Right lobe of liver (tissue), 6 donors: ENCODE data around the gene RTP3. TPM values are rescaled to one million over a fixed set of nuclear protein-coding genes. Genes with fewer than 3 reads are reported as not detected.

Experiments
- ATAC-seq, 4 donors: fragments of 200-7000 bp; cut with Tn5 transposase; one replicate each; pipeline ENCODE4 v1.9.1; 2020; ENCODE audit warnings: mild to moderate bottlenecking in 4 of 4, moderate library complexity in 4 of 4
- DNase-seq, 3 donors: peaks; one replicate each; pipeline ENCODE4 v3.0.0-alpha.2; 2020
- H3K27ac ChIP-seq, 3 donors: fragments of 200-600 bp; one replicate each; pipeline ENCODE4 v1.8.0; 2022
- H3K27me3 ChIP-seq, 2 donors: fragments of 200-600 bp; one replicate each; pipeline ENCODE4 v1.8.0; 2022
- H3K36me3 ChIP-seq, 4 donors: fragments of 200-600 bp; sonication (generic) in 1 of 4; one replicate each; pipeline versions ENCODE4 v1.5.1 to v1.8.0; 2017 to 2022; ENCODE audit warnings: control low read depth in 1 of 4
- H3K4me1 ChIP-seq, 4 donors: fragments of 200-600 bp; sonication (generic) in 1 of 4; one replicate each; pipeline versions ENCODE4 v1.5.1 to v1.8.0; 2017 to 2022; ENCODE audit warnings: control low read depth in 1 of 4
- H3K4me3 ChIP-seq, 3 donors: fragments of 200-600 bp; one replicate each; pipeline ENCODE4 v1.8.0; 2022
- H3K9me3 ChIP-seq, 4 donors: fragments of 200-600 bp; sonication (generic) in 1 of 4; one replicate each; pipeline versions ENCODE4 v1.5.1 to v1.8.0; 2017 to 2022; ENCODE audit warnings: control low read depth in 1 of 4
- POLR2A ChIP-seq: fragments of 450-650 bp; IDR thresholded peaks from one replicate; pipeline ENCODE4 v1.6.1; 2017; ENCODE audit warnings: antibody characterized with exemption, mild to moderate bottlenecking
- WGBS: methylation state at CpG from one replicate; pipeline ENCODE4 v1.1.6; 2018; ENCODE audit warnings: low coverage, low lambda C conversion rate; ENCODE audit not compliant: insufficient coverage; ENCODE audit errors: missing lambda C conversion rate; 5-methylcytosine and 5-hydroxymethylcytosine counted together
- intact Hi-C, 2 donors: fragments of 100-400 bp; cut with DNase I; formaldehyde crosslinking; loops; one replicate each; pipeline versions ENCODE4 v1.11.2 to v1.14.1; 2022
- total RNA-seq, 6 experiments: library from RNA; depleted of rRNA in 2 of 6; stranded (reverse); fragments of >200 nt in 2 of 6; fragmentation: NEBNext Ultra II Directional in 3 of 6; extraction: Animal tissue kit (Norgen Biotek cat#: 25700) in 3 of 6; gene quantifications; one replicate each; pipeline versions ENCODE4 v1.1.0 to v1.2.4, GENCODE V29; 2016 to 2023
- TF ChIP-seq, protein P1 (sequence below), 4 donors: fragments of 200-600 bp in 3 of 4; fragments of 450-650 bp in 1 of 4; IDR thresholded peaks; one replicate each; pipeline versions ENCODE4 v1.5.1 to v1.8.0; 2016 to 2022; ENCODE audit warnings: antibody characterized with exemption in 4 of 4, mild to moderate bottlenecking in 2 of 4
- donor health status: DM: no; HTN: yes; CAD: no.
- donor health status: DM: no; HTN: no; CAD: no.
- donor health status: DM: no; HTN: no; CAD: no.
- donor health status: DM: no; HTN: yes; CAD: no.
- donor health status: DM: no; HTN: yes; CAD: no.

RTP3 gene
- total RNA-seq, 6 experiments from 2014 or later: 12.2 to 29.0 (median 20.9) TPM

DNA sequence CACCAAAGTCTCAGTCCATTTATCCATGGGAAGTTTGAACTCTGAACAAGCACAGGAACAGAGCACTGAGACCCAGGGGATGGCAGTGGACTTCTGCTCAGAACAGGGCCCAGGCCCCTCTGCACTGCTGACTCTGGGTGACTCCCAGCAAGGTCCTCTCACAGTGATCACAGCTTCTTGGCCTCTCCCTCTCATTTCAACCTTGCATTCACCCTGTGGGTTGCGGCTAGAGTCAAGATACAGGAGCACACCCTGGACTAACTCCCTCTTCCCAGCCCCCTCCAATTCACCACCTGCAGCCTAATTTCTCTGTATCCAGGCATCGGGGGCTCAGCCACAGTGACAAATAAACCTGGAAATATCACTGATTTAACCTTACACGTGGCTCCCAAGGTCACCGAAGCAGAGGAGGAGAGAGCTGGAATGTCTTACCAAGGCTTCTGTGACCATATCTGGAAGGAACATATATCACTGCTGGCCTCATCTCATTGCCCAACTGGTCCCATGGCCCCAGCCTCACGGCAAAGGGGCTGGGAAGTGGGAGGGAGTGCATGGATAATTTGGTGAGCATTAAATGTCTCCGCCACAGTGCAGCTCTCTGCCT lies 1.2 kb downstream of the RTP3 start:
- ATAC-seq: peak in 2 of 4 donors; percentile 2 to 8
- TF ChIP-seq, protein P1, sequence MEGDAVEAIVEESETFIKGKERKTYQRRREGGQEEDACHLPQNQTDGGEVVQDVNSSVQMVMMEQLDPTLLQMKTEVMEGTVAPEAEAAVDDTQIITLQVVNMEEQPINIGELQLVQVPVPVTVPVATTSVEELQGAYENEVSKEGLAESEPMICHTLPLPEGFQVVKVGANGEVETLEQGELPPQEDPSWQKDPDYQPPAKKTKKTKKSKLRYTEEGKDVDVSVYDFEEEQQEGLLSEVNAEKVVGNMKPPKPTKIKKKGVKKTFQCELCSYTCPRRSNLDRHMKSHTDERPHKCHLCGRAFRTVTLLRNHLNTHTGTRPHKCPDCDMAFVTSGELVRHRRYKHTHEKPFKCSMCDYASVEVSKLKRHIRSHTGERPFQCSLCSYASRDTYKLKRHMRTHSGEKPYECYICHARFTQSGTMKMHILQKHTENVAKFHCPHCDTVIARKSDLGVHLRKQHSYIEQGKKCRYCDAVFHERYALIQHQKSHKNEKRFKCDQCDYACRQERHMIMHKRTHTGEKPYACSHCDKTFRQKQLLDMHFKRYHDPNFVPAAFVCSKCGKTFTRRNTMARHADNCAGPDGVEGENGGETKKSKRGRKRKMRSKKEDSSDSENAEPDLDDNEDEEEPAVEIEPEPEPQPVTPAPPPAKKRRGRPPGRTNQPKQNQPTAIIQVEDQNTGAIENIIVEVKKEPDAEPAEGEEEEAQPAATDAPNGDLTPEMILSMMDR (IDR thresholded peaks at IDR 0.05): no peak
- TF ChIP-seq POLR2A: no peak
- intact Hi-C loops: no loop called here
- Histone ChIP-seq H3K27me3 (no peaks in the 10 kb centered on the region), H3K27ac (peak overlapping the region; percentile 37 to 76 (median 60)), H3K4me3 (peak overlapping the region; percentile 46 to 79 (median 70)), H3K36me3 (no peaks in the 10 kb centered on the region), H3K4me1 (peaks cover 0 to 52% (median 17%) of the 10 kb centered on the region in 4 donors), H3K9me3 (no peaks in the 10 kb centered on the region)
- no peak for DNase-seq
- 25% methylated on average over 6 of the region's 6 CpGs for WGBS

DNA sequence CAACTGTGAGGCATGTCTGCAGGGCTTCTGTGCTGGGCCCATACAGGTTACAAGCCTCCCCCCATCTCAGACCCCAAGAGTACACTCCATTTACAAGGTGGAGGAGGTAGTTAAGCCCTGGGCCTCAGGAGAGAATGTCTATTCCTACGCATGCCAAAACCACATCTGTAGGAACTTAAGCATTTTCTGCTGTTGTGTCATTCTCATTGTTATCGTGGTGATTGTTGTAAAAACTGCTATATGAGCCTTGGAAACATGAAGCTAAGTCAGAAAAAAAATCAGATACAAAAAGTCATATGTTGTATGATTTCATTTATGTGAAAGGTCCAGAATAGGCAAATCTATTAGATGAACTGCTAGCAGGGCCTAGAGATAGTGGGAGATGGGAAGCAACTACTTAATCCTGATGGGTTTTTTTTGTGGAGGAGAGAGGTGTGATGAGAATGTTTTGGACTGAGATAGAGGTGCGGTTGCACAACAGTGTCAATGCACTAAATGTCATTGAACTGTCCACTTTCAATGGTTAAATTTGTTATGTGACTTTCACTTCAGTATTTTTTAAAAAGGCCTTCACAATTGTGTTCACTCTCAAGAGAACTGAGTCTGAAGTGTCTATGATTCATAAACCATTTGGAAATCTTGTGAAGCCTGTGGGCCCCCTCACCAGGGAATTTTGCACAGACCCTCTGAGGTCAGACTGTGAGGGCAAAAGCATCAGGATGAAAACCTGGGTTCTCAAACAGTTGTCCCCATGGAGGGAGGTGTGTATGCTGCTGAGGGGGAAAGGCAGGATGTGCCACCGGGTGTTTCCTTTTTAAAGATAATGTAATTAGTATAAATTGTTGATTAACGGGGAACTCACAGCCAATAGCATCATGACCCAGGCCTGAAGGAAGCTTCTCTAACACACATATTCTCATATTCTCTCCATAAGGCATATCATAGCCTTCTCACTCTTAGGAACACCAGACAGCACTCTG lies 3.2 kb downstream of the RTP3 start:
- H3K4me3 ChIP-seq: peak overlapping the region in 2 of 3 donors; percentile 70 to 79
- TF ChIP-seq, protein P1 (IDR thresholded peaks at IDR 0.05): no peak
- TF ChIP-seq POLR2A: no peak
- peaks cover 0 to 47% (median 14%) of the 10 kb centered on the region in 4 donors for H3K4me1 ChIP-seq
- no peaks in the 10 kb centered on the region for H3K27me3 ChIP-seq
- H3K27ac ChIP-seq: peak overlapping the region in 2 of 3 donors; percentile 62 to 76
- no peaks in the 10 kb centered on the region for H3K9me3 ChIP-seq
- no peaks in the 10 kb centered on the region for H3K36me3 ChIP-seq
- DNase-seq (no peak), ATAC-seq (peak; percentile 22 to 43 (median 34))
- 20% methylated on average over 5 of the region's 5 CpGs for WGBS
- intact Hi-C loops: no loop called here

DNA sequence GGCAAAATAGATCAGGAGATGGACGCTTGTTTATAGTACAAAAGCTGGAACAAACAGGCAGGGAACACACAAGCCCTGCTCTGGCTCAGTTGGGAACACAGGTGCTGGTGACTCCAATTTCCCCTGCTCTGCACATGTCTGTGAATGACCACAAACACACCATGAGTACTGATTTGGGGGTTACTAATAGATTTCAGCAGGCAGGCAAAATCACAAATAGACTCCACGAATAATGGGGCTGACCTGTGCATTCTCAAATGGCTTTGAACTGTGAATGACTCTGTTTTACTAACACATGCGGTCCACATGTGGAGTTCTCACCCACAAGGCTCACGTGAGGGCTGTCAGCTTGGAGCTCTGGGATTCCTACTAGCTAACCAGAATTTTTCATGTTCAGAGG lies 3.9 kb downstream of the RTP3 start:
- WGBS: 27% methylated on average over 4 of the region's 4 CpGs
- H3K36me3 ChIP-seq: no peaks in the 10 kb centered on the region
- DNase-seq: no peak

DNA sequence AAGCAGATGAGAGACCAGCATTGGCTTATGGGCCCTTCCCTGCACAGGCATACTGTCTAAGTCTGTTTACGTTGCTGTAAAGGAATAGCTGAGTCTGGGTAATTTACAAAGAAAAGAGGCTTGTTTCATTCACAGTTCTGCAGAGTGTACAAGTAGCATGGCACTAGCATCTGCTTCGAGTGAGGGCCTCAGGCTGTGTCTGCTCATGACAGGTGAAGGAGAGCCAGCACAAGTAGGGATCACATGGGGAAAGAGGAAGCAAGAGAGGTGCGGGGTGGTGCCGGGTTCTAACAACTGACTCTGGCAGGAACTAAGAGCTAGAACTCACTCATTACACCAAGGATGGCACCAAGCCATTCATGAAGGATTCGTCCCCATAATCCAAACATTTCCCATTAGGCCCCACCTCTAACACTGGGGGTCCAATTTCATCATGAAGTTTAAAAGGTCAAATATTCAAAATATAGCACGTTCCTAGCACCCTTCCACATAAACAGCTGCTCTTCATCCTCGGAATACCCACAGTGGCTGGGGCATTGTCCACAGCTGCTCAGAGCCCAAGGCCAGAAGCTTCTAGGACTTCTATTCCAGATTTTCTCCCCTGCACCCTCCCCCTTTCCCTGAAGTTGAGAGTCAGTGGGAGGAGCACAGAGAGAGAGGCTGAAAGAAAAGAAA lies 5.6 kb downstream of the RTP3 start:
- intact Hi-C loops: no loop called here
- no peak for TF ChIP-seq POLR2A
- TF ChIP-seq, protein P1 (IDR thresholded peaks at IDR 0.05): no peak
- DNase-seq: no peak
- H3K27me3 ChIP-seq: no peaks in the 10 kb centered on the region
- 59% methylated on average over 4 of the region's 7 CpGs for WGBS
- H3K27ac ChIP-seq: no peak overlapping the region
- no peaks in the 10 kb centered on the region for H3K9me3 ChIP-seq
- ATAC-seq: peak in 1 of 4 donors; percentile 13
- no peak overlapping the region for H3K4me3 ChIP-seq
- peaks cover 0 to 32% (median 8%) of the 10 kb centered on the region in 4 donors for H3K4me1 ChIP-seq
- H3K36me3 ChIP-seq: no peaks in the 10 kb centered on the region

More for the DNA sequence above, 3.9 kb downstream of the RTP3 start:
- no peaks in the 10 kb centered on the region for H3K27me3 ChIP-seq
- peak overlapping the region in 2 of 3 donors; percentile 70 to 79 for H3K4me3 ChIP-seq
- intact Hi-C loops: no loop called here
- no peaks in the 10 kb centered on the region for H3K9me3 ChIP-seq
- ATAC-seq: peak in 1 of 4 donors; percentile 6
- TF ChIP-seq, protein P1 (IDR thresholded peaks at IDR 0.05): no peak
- no peak for TF ChIP-seq POLR2A
- peak overlapping the region in 2 of 3 donors; percentile 39 to 62 for H3K27ac ChIP-seq
- H3K4me1 ChIP-seq: peaks cover 0 to 40% (median 11%) of the 10 kb centered on the region in 4 donors
